HepG2 (cell line): ENCODE results near the gene ITIH1. TPM values are rescaled to one million over a fixed set of nuclear protein-coding genes. Genes with fewer than 3 reads are reported as not detected.

Experiments used
- BRCA1 ChIP-seq: sonication (generic); formaldehyde crosslinking; IDR thresholded peaks from 2 replicates; pipeline ENCODE4 v1.4.0; 2020; ENCODE audit warnings: missing genetic modification reagents
- GATAD2A ChIP-seq: IDR thresholded peaks from 2 replicates; pipeline ENCODE4 v1.6.1; 2016
- GZF1 ChIP-seq: sonication (generic); formaldehyde crosslinking; IDR thresholded peaks from 2 replicates; pipeline ENCODE4 v1.5.1; 2020; ENCODE audit warnings: mild to moderate bottlenecking, missing genetic modification reagents
- HDAC1 ChIP-seq: sonication (generic); formaldehyde crosslinking; IDR thresholded peaks from 2 replicates; pipeline ENCODE4 v1.5.1; 2020; ENCODE audit warnings: mild to moderate bottlenecking, missing genetic modification reagents
- HOXD1 ChIP-seq: sonication (generic); formaldehyde crosslinking; IDR thresholded peaks from 2 replicates; pipeline ENCODE4 v1.5.0; 2020; ENCODE audit warnings: missing genetic modification reagents
- KLF15 ChIP-seq: sonication (generic); formaldehyde crosslinking; IDR thresholded peaks from 2 replicates; pipeline ENCODE4 v1.8.1; 2023; ENCODE audit warnings: borderline replicate concordance, mild to moderate bottlenecking, inconsistent platforms, missing genetic modification reagents, mixed read lengths
- MAF1 ChIP-seq: sonication (generic); formaldehyde crosslinking; IDR thresholded peaks from 2 replicates; pipeline ENCODE4 v1.5.0; 2020; ENCODE audit warnings: missing genetic modification reagents, borderline replicate concordance
- MIER2 ChIP-seq: IDR thresholded peaks from 2 replicates; pipeline ENCODE4 v1.6.1; 2016; ENCODE audit warnings: missing biosample characterization, missing genetic modification reagents
- NFE2L2 ChIP-seq: fragments of 150-350 bp; IDR thresholded peaks from 2 replicates; pipeline ENCODE4 v1.6.1; 2014; ENCODE audit warnings: low read length
- PAF1 ChIP-seq: IDR thresholded peaks from 2 replicates; pipeline ENCODE4 v1.6.1; 2016; ENCODE audit warnings: missing genetic modification reagents, missing compliant biosample characterization
- SAFB2 ChIP-seq: sonication (generic); formaldehyde crosslinking; IDR thresholded peaks from 2 replicates; pipeline ENCODE4 v1.5.1; 2020; ENCODE audit warnings: missing genetic modification reagents, low read depth, mild to moderate bottlenecking, borderline replicate concordance
- ZBTB34 ChIP-seq: sonication (generic); formaldehyde crosslinking; IDR thresholded peaks from 2 replicates; pipeline ENCODE4 v1.8.0; 2022; ENCODE audit warnings: mild to moderate bottlenecking, missing genetic modification reagents
- ZNF20 ChIP-seq: sonication (generic); formaldehyde crosslinking; IDR thresholded peaks from 2 replicates; pipeline ENCODE4 v1.4.0; 2020; ENCODE audit warnings: mild to moderate bottlenecking, moderate library complexity, missing genetic modification reagents
- ZNF335 ChIP-seq: sonication (generic); formaldehyde crosslinking; IDR thresholded peaks from 2 replicates; pipeline ENCODE4 v1.4.0; 2020; ENCODE audit warnings: missing genetic modification reagents
- ZNF337 ChIP-seq: sonication (generic); formaldehyde crosslinking; IDR thresholded peaks from 2 replicates; pipeline ENCODE4 v1.5.1; 2020; ENCODE audit warnings: missing genetic modification reagents, low read depth, mild to moderate bottlenecking, borderline replicate concordance
- ZNF460 ChIP-seq: sonication (generic); formaldehyde crosslinking; IDR thresholded peaks from 2 replicates; pipeline ENCODE4 v1.5.1; 2020; ENCODE audit warnings: missing genetic modification reagents, mild to moderate bottlenecking, borderline replicate concordance
- ZNF570 ChIP-seq: sonication (generic); formaldehyde crosslinking; IDR thresholded peaks from 2 replicates; pipeline ENCODE4 v1.4.0; 2020; ENCODE audit warnings: mild to moderate bottlenecking, missing genetic modification reagents, borderline replicate concordance
- ZNF790 ChIP-seq: sonication (generic); formaldehyde crosslinking; IDR thresholded peaks from 2 replicates; pipeline ENCODE4 v1.8.0; 2022; ENCODE audit warnings: missing genetic modification reagents, mild to moderate bottlenecking, borderline replicate concordance
- polyA plus RNA-seq, 8 experiments: library from polyadenylated mRNA; depleted of rRNA in 3 of 8; stranded (reverse) in 7 of 8; unstranded in 1 of 8; fragments of >200 nt; fragmentation: Illumina TruSeq in 4 of 8; extraction: Trizol in 4 of 8; gene quantifications; 2 replicates each; pipeline versions ENCODE4 v1.2.1 to v1.2.3, GENCODE V29; 2011 to 2016; ENCODE audit warnings: low read depth in 4 of 8, missing spikeins in 1 of 8, mixed read lengths in 1 of 8; ENCODE audit not compliant: insufficient read depth in 1 of 8
- total RNA-seq, 5 experiments: library from RNA; depleted of rRNA; stranded (reverse); fragments of >200 nt; fragmentation: Illumina TruSeq; extraction: Trizol; gene quantifications; 2 replicates each; pipeline ENCODE4 v1.2.3, GENCODE V29; 2016; ENCODE audit warnings: low read depth in 1 of 5
- TF ChIP-seq, protein P1 (sequence below), 2 experiments: IDR thresholded peaks; 2 replicates each; pipeline ENCODE4 v1.6.1; 2011 to 2012; ENCODE audit warnings: low read length in 2 of 2, borderline replicate concordance in 1 of 2, low read depth in 1 of 2, mild to moderate bottlenecking in 1 of 2, moderate library complexity in 1 of 2
- TF ChIP-seq, protein P2 (sequence below): sonication (generic); formaldehyde crosslinking; IDR thresholded peaks from 2 replicates; pipeline ENCODE4 v1.4.0; 2020; ENCODE audit warnings: low read depth, missing genetic modification reagents

Gene ITIH1
- total and polyA plus RNA-seq, 2 of the 13 experiments (the other 11 are each of a cell fraction or from before 2014, with no cell fraction given): 12.3 to 19.6 TPM

- TF ChIP-seq, protein P1, sequence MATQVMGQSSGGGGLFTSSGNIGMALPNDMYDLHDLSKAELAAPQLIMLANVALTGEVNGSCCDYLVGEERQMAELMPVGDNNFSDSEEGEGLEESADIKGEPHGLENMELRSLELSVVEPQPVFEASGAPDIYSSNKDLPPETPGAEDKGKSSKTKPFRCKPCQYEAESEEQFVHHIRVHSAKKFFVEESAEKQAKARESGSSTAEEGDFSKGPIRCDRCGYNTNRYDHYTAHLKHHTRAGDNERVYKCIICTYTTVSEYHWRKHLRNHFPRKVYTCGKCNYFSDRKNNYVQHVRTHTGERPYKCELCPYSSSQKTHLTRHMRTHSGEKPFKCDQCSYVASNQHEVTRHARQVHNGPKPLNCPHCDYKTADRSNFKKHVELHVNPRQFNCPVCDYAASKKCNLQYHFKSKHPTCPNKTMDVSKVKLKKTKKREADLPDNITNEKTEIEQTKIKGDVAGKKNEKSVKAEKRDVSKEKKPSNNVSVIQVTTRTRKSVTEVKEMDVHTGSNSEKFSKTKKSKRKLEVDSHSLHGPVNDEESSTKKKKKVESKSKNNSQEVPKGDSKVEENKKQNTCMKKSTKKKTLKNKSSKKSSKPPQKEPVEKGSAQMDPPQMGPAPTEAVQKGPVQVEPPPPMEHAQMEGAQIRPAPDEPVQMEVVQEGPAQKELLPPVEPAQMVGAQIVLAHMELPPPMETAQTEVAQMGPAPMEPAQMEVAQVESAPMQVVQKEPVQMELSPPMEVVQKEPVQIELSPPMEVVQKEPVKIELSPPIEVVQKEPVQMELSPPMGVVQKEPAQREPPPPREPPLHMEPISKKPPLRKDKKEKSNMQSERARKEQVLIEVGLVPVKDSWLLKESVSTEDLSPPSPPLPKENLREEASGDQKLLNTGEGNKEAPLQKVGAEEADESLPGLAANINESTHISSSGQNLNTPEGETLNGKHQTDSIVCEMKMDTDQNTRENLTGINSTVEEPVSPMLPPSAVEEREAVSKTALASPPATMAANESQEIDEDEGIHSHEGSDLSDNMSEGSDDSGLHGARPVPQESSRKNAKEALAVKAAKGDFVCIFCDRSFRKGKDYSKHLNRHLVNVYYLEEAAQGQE (IDR thresholded peaks at IDR 0.05; ENCODE audit: borderline replicate concordance in 1 of 2, low read depth in 1 of 2, low read length in 2 of 2): no peak
- TF ChIP-seq BRCA1 (CRISPR knock-in tag) (no peak), HDAC1 (CRISPR knock-in tag) (no peak), ZNF570 (CRISPR knock-in tag) (no peak), PAF1 (CRISPR knock-in tag) (no peak), ZNF337 (CRISPR knock-in tag) (no peak), ZNF20 (CRISPR knock-in tag) (no peak), KLF15 (CRISPR knock-in tag) (no peak), HOXD1 (CRISPR knock-in tag) (no peak), ZNF790 (CRISPR knock-in tag) (no peak), MIER2 (CRISPR knock-in tag) (no peak), NFE2L2 (no peak), SAFB2 (CRISPR knock-in tag) (0 out of 2 replicates have a peak, but pooled peaks have one; percentile 10), MAF1 (CRISPR knock-in tag) (no peak), GZF1 (CRISPR knock-in tag) (no peak), GATAD2A (CRISPR knock-in tag) (peak; percentile 59), ZBTB34 (CRISPR knock-in tag) (no peak), ZNF460 (no peak), ZNF335 (no peak)
- TF ChIP-seq, protein P2, sequence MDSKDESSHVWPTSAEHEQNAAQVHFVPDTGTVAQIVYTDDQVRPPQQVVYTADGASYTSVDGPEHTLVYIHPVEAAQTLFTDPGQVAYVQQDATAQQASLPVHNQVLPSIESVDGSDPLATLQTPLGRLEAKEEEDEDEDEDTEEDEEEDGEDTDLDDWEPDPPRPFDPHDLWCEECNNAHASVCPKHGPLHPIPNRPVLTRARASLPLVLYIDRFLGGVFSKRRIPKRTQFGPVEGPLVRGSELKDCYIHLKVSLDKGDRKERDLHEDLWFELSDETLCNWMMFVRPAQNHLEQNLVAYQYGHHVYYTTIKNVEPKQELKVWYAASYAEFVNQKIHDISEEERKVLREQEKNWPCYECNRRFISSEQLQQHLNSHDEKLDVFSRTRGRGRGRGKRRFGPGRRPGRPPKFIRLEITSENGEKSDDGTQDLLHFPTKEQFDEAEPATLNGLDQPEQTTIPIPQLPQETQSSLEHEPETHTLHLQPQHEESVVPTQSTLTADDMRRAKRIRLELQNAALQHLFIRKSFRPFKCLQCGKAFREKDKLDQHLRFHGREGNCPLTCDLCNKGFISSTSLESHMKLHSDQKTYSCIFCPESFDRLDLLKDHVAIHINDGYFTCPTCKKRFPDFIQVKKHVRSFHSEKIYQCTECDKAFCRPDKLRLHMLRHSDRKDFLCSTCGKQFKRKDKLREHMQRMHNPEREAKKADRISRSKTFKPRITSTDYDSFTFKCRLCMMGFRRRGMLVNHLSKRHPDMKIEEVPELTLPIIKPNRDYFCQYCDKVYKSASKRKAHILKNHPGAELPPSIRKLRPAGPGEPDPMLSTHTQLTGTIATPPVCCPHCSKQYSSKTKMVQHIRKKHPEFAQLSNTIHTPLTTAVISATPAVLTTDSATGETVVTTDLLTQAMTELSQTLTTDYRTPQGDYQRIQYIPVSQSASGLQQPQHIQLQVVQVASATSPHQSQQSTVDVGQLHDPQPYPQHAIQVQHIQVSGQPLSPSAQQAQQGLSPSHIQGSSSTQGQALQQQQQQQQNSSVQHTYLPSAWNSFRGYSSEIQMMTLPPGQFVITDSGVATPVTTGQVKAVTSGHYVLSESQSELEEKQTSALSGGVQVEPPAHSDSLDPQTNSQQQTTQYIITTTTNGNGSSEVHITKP: no peak
Observed at GRCh38 chr3:52777127-52777958, at the start of gene ITIH1 (continued).
